A673 (cell line): Measurements from ENCODE around the gene PKDREJ.

Experiments used
- CTCF ChIP-seq: fragments of 300-800, 200-600 bp; sonication (generic); conservative IDR thresholded peaks from 2 replicates; pipeline ENCODE4 v1.5.1; 2017; ENCODE audit warnings: low read depth, mild to moderate bottlenecking, antibody characterized with exemption, low read length, moderate library complexity, mixed read lengths
- EZH2 ChIP-seq: fragments of 200-600 bp; sonication (generic); IDR thresholded peaks from 2 replicates; pipeline ENCODE4 v1.6.1; 2017; ENCODE audit warnings: borderline replicate concordance, low read depth, mild to moderate bottlenecking, mixed read lengths, antibody characterized with exemption, low read length; ENCODE audit not compliant: poor library complexity, severe bottlenecking

DNA sequence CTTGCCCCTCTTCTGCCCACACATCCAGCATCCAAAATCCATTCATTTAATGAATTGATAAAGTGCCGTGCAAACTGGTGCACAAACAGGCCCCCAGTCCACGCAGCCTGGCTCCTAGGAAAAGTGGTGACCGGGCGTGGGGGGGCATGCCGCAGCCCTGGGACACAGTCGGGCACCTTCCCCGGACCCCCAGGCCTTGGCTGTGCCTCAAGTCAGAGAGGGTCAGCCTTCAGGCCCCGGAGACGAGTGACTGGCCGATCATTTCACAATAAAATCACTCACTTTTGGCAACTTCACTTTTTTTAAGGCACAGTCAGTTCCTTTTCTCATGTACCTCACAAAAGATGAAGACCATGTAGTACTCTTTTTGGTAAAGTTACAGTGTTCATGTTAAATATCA is 21.1 kb downstream of the PKDREJ start:
- TF ChIP-seq CTCF (no peak), EZH2 (no peak)
